Measurements from ENCODE around the gene MT1B.

Gene MT1B

DNA sequence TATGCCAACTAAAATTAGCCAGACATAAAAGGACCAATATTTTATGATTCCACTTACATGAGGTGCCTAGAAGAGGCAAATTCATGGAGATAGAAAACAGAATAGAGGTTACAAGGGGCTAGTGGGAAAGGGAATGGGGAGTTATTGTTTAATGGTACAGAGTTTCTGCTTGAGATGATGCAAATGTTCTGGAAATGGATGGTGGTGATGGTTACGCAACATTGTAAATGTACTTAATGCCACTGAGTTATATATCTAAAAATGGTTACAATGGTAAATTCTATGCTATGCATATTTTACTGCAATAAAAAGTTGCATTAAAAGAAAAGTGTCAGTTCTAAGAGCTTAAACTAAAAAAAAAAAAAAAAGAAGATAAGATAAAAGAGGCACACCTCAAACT is 48.5 kb downstream of the MT1B start:
- TF ChIP-seq REST (IDR thresholded peaks at IDR 0.05; ENCODE audit: insufficient read depth in 1 of 2, low read depth in 2 of 2, low read length in 2 of 2) (no peak), SIN3A (IDR thresholded peaks at IDR 0.05; ENCODE audit: borderline replicate concordance, insufficient read depth, low read length) (no peak), POLR2AphosphoS5 (IDR thresholded peaks at IDR 0.05; ENCODE audit: low read depth, low read length) (no peak), FOXP2 (optimal IDR thresholded peaks at IDR 0.05; ENCODE audit: borderline replicate concordance, extremely low read depth, extremely low read length, insufficient read depth) (no peak), TAF1 (IDR thresholded peaks at IDR 0.05; ENCODE audit: borderline replicate concordance, insufficient read depth, low read length) (no peak)

- no peak for TF ChIP-seq TAF1 (IDR thresholded peaks at IDR 0.05; ENCODE audit: borderline replicate concordance, insufficient read depth, low read length)
- no peak for TF ChIP-seq FOXP2 (optimal IDR thresholded peaks at IDR 0.05; ENCODE audit: borderline replicate concordance, extremely low read depth, extremely low read length, insufficient read depth)
- TF ChIP-seq REST (IDR thresholded peaks at IDR 0.05; ENCODE audit: insufficient read depth in 1 of 2, low read depth in 2 of 2, low read length in 2 of 2) = no peak
- TF ChIP-seq SIN3A (IDR thresholded peaks at IDR 0.05; ENCODE audit: borderline replicate concordance, insufficient read depth, low read length) = no peak
- no peak for TF ChIP-seq POLR2AphosphoS5 (IDR thresholded peaks at IDR 0.05; ENCODE audit: low read depth, low read length)
These were observed 48.9 kb downstream of the MT1B start for GRCh38 chr16:56700631-56701030.

GRCh38 chr16:56701534-56701933 is 49.8 kb downstream of the MT1B start:
- TF ChIP-seq POLR2AphosphoS5 (IDR thresholded peaks at IDR 0.05; ENCODE audit: low read depth, low read length) (no peak), FOXP2 (optimal IDR thresholded peaks at IDR 0.05; ENCODE audit: borderline replicate concordance, extremely low read depth, extremely low read length, insufficient read depth) (no peak), REST (IDR thresholded peaks at IDR 0.05; ENCODE audit: insufficient read depth in 1 of 2, low read depth in 2 of 2, low read length in 2 of 2) (no peak), SIN3A (IDR thresholded peaks at IDR 0.05; ENCODE audit: borderline replicate concordance, insufficient read depth, low read length) (no peak)
